HG03354 (cell line): ENCODE data around the gene FTCD.
"Not testable (repeated sequence)": the region's sequence is repeated elsewhere in the genome, so short reads cannot be mapped to it uniquely, and the experiment has no call there.

Experiments
- ATAC-seq: cut with Tn5 transposase; IDR thresholded peaks from one replicate; pipeline ENCODE4 v1.9.1; 2021; ENCODE audit warnings: mild to moderate bottlenecking; ENCODE audit not compliant: unreplicated experiment, poor library complexity, severe bottlenecking

FTCD gene

DNA sequence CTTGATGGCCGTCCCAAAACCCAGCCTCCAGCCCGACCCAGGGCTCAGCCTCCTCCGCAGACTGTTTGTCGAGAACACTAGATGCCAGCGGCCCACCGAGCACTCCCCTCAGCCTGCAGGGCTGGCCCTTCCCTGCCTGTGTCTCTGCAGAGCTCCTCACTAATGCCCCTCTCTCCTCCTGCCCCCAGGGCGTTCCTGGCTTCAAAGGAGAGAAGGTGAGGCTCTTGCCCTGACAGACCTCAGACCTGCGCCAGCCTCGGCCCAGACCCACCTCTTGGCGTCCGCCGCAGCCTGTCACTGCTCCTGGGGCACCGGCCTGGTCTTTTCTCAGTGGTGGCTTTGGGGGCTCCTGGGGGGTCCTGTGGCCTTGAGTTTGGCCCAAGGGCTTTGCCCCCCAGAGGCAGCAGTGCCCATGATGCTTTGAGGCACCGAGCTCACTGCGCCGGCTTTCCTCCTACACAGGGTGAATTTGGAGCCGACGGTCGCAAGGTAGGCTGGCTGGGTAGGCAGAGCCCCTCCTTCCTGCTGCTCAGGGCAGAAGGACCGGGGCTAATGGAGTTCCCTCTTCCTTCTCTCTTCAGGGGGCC is 39.1 kb downstream of the FTCD start:
- ATAC-seq, result no peak

DNA sequence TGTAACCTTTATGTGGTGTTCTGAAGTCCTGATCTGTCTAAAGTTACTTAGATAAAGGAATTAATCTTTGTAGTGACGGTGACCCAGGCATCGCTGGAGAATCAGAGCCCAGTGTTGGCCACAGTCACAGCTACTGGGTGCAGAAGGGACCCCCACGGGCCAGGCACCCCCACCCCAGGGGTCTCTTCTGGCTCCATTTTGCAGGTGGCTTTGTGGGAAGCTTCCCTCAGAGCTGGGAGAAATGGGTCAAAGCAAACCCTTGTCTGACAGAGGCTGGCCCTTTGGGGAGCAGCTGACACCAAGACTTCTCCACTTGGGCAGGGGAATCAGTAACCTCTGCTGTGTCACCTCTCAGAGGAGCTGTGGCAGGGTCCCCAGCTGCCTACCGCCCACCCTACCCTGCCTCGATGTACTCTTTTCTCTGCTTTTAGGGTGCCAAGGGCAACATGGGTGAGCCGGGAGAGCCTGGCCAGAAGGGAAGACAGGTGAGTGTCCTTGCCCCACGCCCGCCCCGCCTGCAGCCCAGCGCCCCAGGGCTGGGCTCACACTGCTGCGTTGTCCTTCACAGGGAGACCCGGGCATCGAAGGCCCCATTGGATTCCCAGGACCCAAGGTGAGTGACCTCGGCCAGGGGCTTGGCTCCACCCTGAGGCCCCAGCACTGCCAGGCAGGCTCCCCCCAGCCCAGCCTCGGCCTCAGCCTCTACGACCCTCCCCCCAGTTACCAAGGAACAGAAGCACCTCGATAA is 39.8 kb downstream of the FTCD start:
- no peak for ATAC-seq

DNA sequence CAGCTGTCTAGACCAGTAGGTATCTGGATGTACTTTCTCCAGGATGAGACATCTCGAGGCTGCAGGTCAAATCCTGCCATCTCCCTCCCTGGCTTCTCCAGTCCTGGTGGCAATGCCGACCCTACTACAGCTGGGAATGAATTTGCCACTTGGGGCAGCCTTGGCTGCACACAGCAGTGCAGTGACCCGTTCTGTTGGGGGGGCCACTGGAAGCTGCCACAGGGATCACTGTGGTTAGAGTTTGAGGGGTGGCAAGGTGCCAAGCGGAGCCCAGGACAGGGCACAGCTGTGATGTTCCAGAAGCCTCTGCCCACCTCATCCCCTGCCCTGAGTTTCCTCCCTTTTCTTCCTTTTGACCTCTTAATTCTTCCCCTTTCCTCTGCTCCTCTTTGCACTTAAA is 40.4 kb downstream of the FTCD start:
- no peak for ATAC-seq

DNA sequence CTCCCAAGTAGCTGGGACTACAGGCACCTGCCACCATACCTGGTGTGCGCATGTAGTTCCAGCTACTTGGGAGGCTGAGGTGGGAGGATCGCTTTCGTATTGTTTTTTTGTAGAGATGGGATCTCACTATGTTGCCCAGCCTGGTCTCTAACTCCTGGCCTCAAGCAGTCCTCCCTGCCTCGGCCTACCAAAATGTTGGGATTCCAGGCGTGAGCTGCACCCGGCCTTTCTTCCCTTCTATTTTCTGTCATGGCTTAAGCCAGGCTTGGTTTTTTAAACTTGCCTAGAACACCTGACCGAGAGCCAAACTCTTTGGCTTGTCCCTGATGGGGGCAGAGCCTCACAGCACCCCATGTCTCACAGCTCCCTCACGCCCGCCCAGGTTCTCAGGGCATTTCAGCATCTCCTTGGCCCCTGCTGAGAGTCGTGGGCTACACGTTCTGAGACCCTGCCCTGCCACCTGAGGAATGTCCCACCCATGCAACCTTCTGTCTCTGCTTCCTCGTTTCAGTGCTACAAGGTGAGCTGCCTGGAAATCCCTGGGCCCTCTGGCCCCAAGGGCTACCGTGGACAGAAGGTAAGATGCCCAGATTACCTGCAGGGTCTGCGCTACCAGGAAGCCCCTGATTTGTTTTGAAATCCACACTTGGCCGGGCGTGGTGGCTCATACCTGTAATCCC is 41.7 kb downstream of the FTCD start:
- ATAC-seq, result no peak

DNA sequence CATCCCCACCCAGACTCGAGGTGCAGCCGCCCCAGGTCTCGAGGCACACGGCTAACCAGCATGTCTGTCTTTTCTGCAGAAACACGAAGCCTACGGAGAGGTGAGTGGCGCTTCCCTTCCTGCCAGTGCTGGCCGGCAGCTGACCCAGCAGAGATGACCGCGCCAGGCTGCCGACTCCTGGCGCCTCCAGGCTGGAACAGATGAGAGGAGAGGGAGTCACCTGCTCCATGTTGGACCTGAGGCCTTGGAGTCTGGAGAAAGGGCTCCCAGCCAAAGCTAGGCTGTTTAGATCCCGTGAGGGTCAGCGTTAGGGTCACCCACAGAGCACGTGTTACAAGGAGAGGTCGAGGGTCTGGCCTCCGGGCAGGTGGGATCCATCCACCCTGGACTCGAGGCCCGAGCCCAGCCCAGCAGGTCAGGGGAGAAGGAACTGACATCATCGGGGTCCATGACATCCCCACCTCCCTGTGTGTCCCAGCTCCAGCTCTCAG is 42.6 kb downstream of the FTCD start:
- ATAC-seq, result no peak

DNA sequence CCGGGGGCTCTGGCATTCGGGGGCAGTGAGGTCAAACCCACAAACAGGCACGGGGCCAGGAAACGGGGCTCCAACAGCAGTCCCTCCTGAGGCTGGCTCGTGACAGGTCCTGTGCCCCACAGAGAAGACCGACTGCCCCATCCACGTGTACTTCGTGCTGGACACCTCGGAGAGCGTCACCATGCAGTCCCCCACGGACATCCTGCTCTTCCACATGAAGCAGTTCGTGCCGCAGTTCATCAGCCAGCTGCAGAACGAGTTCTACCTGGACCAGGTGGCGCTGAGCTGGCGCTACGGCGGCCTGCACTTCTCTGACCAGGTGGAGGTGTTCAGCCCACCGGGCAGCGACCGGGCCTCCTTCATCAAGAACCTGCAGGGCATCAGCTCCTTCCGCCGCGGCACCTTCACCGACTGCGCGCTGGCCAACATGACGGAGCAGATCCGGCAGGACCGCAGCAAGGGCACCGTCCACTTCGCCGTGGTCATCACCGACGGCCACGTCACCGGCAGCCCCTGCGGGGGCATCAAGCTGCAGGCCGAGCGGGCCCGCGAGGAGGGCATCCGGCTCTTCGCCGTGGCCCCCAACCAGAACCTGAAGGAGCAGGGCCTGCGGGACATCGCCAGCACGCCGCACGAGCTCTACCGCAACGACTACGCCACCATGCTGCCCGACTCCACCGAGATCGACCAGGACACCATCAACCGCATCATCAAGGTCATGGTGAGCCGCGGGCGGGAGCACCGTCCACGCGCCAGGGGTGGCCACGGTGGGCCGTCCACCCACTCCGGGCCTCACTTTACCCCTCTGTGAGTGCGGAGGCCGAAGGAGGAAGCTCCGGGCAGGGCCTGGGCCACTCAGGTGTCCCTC is 43.3 kb downstream of the FTCD start:
- no peak for ATAC-seq

DNA sequence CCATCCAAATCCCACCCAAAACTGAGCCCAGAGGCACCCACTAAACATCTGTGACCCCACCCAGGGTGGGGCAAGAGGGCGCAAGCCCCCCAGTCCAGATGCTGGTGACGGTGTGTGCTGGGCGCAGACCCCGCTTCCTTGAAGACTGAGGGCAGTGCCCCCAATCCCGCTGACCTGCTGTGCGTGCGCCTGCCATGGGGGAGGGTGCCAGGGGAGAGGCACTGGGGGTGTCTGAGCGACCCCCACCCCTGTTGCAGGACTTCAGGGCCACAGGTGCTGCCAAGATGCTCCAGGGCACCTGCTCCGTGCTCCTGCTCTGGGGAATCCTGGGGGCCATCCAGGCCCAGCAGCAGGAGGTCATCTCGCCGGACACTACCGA is 44.2 kb downstream of the FTCD start:
- ATAC-seq, result no peak

DNA sequence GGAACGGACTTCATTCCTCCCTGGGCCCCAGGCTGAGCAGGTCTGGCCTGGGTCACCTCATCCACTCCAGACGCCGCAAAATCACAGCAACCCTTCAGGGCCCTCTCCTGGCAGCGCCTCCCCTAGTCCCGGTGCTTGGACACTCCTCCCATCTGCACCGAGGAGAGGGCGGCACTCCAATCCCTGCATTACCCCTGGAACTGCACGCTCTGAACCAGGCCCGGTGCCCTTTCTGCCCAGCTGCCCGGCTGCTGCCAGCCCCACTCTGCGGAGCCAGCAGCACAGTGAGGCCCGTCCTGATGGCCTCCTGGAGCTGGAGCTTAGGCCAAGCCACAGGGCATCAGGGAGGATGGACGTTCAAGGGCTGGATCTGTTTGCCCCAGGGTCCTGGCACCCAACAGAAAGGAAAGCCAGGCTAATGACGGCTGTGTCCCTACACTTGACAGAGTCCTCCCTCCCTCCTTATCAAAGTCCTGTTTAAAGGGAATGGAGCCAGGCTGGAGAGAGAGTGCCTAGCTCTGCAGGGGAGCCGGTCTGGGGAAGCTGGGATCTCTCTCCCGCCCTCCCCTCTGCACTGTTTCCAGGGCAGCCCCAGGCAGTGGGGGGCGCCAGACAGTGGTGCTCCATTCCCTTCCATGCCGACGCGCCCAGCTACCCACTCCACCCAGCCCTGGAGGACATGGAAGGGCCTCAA is 44.7 kb downstream of the FTCD start:
- no peak for ATAC-seq

DNA sequence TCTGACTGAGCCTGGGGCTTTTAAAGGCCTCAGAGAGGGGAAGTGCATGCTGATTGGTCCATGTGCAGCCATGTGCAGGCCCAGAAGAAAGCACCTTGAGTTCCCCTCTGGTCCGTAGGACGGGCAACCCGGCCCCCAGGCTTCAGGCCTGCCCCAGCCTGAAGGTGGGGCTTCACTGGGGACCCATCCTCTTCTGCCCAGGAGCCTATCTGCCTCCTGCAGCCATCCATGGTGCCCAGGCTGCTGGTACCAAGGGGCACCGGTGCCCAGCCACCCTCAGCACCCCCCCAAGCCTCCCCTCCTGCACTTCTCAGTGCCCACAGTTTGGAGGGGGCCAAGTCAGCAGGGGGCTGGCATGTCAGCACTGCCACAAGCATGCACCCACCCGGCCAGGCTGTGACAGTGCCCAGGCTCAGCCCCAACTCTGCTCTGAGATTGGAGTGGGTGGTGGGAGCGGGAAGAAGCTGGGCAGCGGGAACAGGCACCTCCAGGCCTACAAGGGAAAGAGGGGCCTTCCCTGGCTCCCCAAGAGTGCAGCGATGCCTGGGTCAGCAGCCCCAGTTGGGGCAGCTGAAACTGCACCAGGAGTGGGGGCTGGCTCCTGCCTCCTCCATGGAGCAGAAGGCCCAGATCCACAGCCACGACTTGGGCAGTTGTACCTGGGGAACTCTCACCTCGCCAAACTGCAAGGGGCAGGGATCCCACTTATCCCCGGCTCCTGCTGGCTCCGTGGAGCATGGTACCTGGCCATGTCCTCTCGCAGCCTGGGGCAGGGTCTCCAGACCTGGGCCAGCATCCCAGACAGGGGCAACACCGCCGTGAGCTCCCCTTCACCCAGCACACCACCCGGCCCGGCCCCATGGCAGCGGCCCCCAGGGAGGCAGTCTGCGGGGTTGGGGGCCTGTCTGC is 45.8 kb downstream of the FTCD start:
- no peak for ATAC-seq

DNA sequence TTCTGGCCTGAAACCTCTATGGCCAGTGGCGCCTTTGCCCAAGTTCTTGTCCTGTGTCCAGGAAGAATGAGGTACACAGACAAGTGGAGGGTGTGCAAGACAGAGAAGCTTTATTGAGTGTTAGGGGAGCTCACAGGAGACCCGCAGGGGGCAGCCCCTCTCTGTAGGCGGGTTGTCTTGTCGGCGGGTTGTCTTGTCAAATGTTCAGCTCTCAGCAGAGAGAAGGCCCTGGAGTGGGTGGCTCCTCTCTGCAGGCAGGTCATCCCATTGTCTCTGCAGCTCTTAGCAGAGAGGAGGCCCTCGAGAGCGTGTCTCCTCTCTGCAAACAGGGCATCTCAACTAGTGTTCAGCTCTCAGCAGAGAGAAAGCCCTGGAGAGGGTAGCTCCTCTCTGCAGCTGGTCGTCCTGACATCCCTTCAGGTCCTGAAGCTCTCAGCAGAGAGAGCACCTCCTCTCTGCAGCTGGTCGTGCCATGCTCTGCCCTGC is 46.5 kb downstream of the FTCD start:
- no peak for ATAC-seq

DNA sequence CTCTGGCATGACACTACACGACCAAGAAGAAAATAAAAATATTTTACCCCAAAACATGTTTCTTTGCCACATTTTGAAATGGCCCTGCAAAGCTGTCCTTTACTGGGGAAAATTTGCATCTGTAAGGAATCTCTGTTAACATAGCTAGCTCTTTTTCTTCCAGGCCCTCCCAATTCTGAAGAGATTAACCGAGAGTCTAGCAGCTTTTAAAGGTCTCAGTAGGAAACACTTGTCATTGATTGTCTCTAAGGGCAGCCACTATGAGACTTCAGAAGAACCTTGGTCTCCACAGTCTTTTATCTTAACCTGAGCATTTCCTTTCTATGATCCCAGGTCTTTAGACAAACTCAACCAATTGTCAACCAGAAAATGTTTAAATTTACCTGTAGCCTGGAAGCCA is 48.0 kb downstream of the FTCD start:
- ATAC-seq, result not testable (repeated sequence)

DNA sequence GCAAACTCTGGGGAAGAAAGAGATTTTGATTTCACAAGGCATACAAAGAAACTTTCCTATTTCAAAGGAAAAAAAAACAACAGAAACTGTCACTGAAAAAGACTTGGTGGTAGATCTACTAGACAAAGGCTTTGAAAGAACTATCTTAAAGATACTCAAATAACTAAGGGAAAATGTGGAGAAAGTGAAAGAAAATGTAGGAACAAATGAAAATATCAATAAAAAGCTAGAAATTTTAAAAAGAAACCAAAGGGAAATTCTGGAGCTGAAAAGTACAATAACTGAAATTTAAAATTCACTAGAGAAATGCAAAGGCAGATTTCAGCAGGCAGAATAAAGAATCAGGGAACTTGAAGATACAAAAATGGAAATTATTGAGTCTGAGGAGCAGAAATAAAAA is 51.3 kb downstream of the FTCD start:
- ATAC-seq, result no peak

DNA sequence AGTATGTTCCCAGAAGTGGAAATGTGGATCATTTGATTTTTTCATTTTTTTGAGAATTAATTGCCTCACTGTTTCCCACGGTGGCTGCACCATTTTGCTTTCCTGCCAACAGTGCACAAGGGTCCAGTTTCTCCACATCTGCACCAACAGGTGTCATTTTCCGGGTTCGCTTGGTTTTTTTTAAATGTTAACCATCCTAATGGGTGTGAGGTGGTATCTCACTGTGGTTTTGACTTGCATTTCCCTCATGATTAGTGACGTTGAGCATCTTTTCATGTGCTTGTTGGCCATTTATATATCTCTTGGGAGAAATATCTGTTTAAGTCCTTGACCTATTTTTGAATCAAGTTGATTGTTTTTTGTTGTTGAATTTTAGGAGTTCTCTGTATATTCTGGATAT is 54.5 kb downstream of the FTCD start:
- no peak for ATAC-seq

DNA sequence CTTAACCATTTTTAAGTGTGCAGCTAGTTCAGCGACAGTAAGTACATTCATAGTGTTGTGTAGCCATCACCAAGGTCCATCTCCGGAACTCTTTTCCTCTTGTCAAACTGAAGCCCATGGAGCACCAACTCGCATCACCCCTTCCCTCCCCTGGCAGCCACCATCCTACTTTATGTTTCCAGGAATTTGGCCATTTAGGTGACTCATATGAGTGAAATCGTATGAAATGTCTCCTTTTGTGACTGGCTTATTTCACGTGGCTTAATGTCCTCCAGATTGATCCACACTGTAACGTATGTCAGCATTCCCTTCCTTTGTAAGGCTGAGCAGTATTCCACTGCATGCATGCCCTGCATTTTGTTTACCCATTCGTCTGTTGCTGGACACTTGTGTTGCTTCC is 55.0 kb downstream of the FTCD start:
- ATAC-seq, result no peak

DNA sequence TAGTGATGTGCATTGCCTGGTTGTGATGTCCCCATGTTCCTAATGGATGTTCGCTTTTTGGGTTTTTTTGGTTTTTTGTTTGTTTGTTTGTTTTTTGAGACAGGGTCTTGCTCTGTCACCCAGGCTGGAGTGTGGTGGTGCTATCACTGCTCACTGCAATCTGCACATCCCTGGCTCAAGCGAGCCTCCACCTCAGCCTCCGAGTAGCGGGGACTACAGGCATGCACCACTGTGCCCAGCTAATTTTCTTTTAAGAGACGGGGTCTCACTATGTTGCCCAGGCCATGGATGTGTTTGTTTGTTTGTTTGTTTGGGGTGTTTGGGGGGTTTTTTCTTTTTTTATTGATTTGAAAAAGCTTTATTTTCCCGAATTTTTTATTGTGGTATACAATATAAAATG is 55.4 kb downstream of the FTCD start:
- no peak for ATAC-seq

DNA sequence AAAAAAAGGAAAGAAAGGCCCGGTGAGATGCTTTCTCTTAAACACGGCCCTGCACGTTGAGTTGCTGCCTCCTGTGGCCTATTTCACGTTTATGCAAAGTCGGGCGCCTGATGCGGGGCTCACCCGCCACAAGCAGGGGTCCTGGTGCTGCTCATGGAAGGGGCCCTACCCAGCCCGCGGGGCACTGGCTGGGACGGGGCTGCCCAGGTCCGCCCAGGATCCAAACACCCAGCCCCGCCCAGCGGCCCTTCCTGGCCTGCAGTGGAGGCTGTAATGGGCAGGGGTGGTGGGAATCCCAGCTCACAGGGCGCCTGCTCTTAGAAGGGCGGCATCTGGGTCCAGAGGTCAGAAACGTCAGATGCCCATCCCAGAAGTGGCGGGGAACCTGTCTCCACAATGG is 55.9 kb downstream of the FTCD start:
- no peak for ATAC-seq

DNA sequence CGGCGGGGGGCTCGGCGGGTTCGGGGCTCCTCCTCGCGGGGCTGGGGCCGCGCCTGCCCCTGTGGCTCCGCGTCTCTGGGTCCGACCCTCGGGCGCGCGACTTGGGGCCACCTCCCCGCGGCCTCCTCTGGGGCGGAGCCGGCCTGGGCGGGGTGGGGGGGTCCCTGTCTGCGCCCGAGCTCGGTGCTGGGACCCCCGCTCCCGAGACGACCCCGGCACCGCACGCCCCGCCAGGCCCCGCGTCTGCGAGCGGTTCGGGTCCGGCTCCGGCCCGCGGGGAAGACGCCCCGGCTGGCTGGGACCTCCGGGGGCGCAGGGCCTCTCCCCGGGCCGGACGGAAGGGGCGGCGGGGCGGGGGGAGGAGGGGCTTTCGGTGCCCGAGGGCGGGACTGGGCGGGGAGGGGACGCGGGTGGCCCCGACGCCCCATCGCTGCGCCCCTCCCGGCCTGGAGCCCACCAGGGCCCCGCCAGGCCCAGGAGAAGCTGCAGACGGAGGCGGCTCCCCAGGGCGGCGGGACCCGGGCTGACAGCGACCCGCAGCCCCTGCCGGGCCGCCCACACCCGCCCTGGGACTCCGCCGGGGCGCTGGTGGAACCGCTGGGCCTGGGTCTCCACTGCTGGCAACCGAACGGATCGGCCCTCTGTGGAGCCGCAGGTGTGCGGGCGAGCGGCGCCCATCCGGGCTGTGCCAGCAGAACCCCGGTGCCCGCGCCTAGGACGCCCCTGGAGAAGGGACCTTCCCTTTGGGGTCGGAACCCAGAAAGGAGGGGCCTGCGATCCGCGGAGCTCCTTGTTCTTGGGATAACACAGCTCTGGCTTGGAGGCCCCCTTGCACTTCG is 56.9 kb downstream of the FTCD start:
- no peak for ATAC-seq
